CD4-positive, alpha-beta T cell (primary cell): ENCODE data around the gene PTGER1. TPM values are rescaled to one million over a fixed set of nuclear protein-coding genes. Genes with fewer than 3 reads are reported as not detected.

Experiments used
- ATAC-seq: fragments of 200-7000 bp; cut with Tn5 transposase; one replicate; pipeline ENCODE4 v1.10.0; 2022; ENCODE audit warnings: mild to moderate bottlenecking; ENCODE audit not compliant: poor library complexity
- CTCF ChIA-PET: fragments of 350-600 bp; sonication (Branson Sonifier 250); formaldehyde crosslinking; loops from one replicate; lab custom pipeline; 2021; ENCODE audit warnings: antibody characterized with exemption, inconsistent platforms; lab: Charles Lee
- POLR2A ChIA-PET: fragments of 350-600 bp; sonication (Branson Sonifier 250); formaldehyde crosslinking; loops from one replicate; lab custom pipeline; 2021; ENCODE audit warnings: antibody characterized with exemption, inconsistent platforms; lab: Charles Lee
- DNase-seq, 14 experiments: peaks; one replicate each; pipeline ENCODE4 v3.0.0-alpha.2; 2013 to 2020; ENCODE audit warnings: mixed read lengths in 2 of 14
- H3K27ac ChIP-seq, 2 donors: one replicate each; pipeline versions ENCODE4 v1.5.1 to v1.7.0; 2013; ENCODE audit warnings: low read length in 2 of 2, low read depth in 1 of 2, mild to moderate bottlenecking in 1 of 2
- H3K27me3 ChIP-seq, 2 experiments: 1 replicate in 1 of 2; 2 replicates in 1 of 2; pipeline versions ENCODE4 v1.6.1 to v1.7.0; 2013; ENCODE audit warnings: low read length in 2 of 2, control low read depth in 1 of 2, mild to moderate bottlenecking in 1 of 2, moderate library complexity in 1 of 2; ENCODE audit not compliant: insufficient read depth in 2 of 2, control insufficient read depth in 1 of 2
- H3K36me3 ChIP-seq: one replicate; pipeline ENCODE4 v1.6.1; 2013; ENCODE audit warnings: low read length, control low read depth; ENCODE audit not compliant: insufficient read depth
- H3K4me1 ChIP-seq: one replicate; pipeline ENCODE4 v1.6.1; 2013; ENCODE audit warnings: low read length, control low read depth; ENCODE audit not compliant: insufficient read depth
- H3K4me3 ChIP-seq: one replicate; pipeline ENCODE4 v1.5.1; 2013; ENCODE audit warnings: mild to moderate bottlenecking, low read length, moderate library complexity
- H3K9me3 ChIP-seq, 2 experiments: 1 replicate in 1 of 2; 2 replicates in 1 of 2; pipeline versions ENCODE4 v1.6.1 to v1.7.0; 2013; ENCODE audit warnings: low read length in 2 of 2, mild to moderate bottlenecking in 2 of 2, control low read depth in 1 of 2, moderate library complexity in 1 of 2; ENCODE audit not compliant: control insufficient read depth in 1 of 2, insufficient read depth in 1 of 2
- H3K27ac Mint-ChIP-seq: one replicate; pipeline ENCODE4 v1.8.0; 2020; ENCODE audit warnings: mixed read lengths
- H3K27me3 Mint-ChIP-seq: one replicate; pipeline ENCODE4 v1.8.0; 2021; ENCODE audit warnings: mixed read lengths
- H3K36me3 Mint-ChIP-seq: one replicate; pipeline ENCODE4 v1.8.0; 2021; ENCODE audit warnings: low read depth, mixed read lengths
- H3K4me1 Mint-ChIP-seq: one replicate; pipeline ENCODE4 v1.8.0; 2021; ENCODE audit warnings: low read depth, mixed read lengths
- H3K4me3 Mint-ChIP-seq: one replicate; pipeline ENCODE4 v1.8.0; 2020; ENCODE audit warnings: mild to moderate bottlenecking, mixed read lengths
- H3K9me3 Mint-ChIP-seq: one replicate; pipeline ENCODE4 v1.8.0; 2020; ENCODE audit warnings: mixed read lengths
- CTCF ChIP-seq: fragments of 200-600 bp; IDR thresholded peaks from one replicate; pipeline ENCODE4 v1.8.0; 2022; ENCODE audit warnings: antibody characterized with exemption, mild to moderate bottlenecking
- intact Hi-C, 2 experiments: fragments of 100-400 bp; cut with DNase I in 1 of 2; cut with micrococcal nuclease in 1 of 2; formaldehyde crosslinking; loops; one replicate each; pipeline versions ENCODE4 v1.15.1 to v1.9.0; 2023 to 2025; cut with DNase I, micrococcal nuclease
- total RNA-seq, 174 experiments: library from RNA in 2 of 174; stranded (reverse) in 2 of 174; gene quantifications; one replicate each; pipeline ENCODE4 v1.2.3 and lab custom pipeline; 2021 to 2026

PTGER1 gene
- total RNA-seq, 2 experiments from 2014 or later, result not detected

GRCh38 chr19:14494411-14494810 lies 19.3 kb upstream of the PTGER1 start:
- ChIA-PET POLR2A (interaction anchor here (1.0 to 6.0 kb wide), 4 partner anchors 11 to 358 kb away, joined by 6 to 70 read pairs (median 32); partner anchors contain the start of genes ASF1B and DNAJB1), CTCF (no interaction called here)
- Mint-ChIP-seq H3K27me3 (no peaks in the 10 kb centered on the region), H3K4me3 (peak overlapping the region; percentile 91), H3K9me3 (no peaks in the 10 kb centered on the region), H3K27ac (peak overlapping the region; percentile 60), H3K36me3 (peaks cover 34% of the 10 kb centered on the region), H3K4me1 (peaks cover 38% of the 10 kb centered on the region)
- peak overlapping the region; percentile 76 for H3K4me3 ChIP-seq
- peak overlapping the region; percentile 30 to 60 for H3K27ac ChIP-seq
- no peak for TF ChIP-seq CTCF
- ATAC-seq (no peak), DNase-seq (no peak)
- intact Hi-C loops, result loop anchor here in 1 of 2 experiments (1.0 to 10.0 kb wide), 2 partner anchors 36 to 190 kb away; no protein-coding TSS in a partner anchor
- no peaks in the 10 kb centered on the region for H3K9me3 ChIP-seq
- no peaks in the 10 kb centered on the region for H3K27me3 ChIP-seq
- peaks cover 8% of the 10 kb centered on the region for H3K36me3 ChIP-seq
- H3K4me1 ChIP-seq, result peaks cover 30% of the 10 kb centered on the region

- H3K4me3 Mint-ChIP-seq, result peak overlapping the region; percentile 14
- POLR2A ChIA-PET, result no interaction called here
- CTCF ChIA-PET, result interaction anchor here (0.8 to 1.2 kb wide), 2 partner anchors 13 to 64 kb away, joined by 3 read pairs; no protein-coding TSS in a partner anchor
Measured at GRCh38 chr19:14492756-14493337, 17.7 kb upstream of the PTGER1 start.

More at GRCh38 chr19:14492756-14493337, 17.7 kb upstream of the PTGER1 start:
- Histone ChIP-seq H3K27ac (no peak overlapping the region), H3K4me3 (no peak overlapping the region), H3K36me3 (peaks cover 12% of the 10 kb centered on the region), H3K9me3 (no peaks in the 10 kb centered on the region), H3K4me1 (peaks cover 30% of the 10 kb centered on the region), H3K27me3 (no peaks in the 10 kb centered on the region)
- DNase-seq (no peak), ATAC-seq (no peak)
- H3K36me3 Mint-ChIP-seq, result peaks cover 39% of the 10 kb centered on the region
- no peaks in the 10 kb centered on the region for H3K9me3 Mint-ChIP-seq
- H3K27ac Mint-ChIP-seq, result no peak overlapping the region
- intact Hi-C loops, result loop anchor here in 1 of 2 experiments (10.0 kb wide), 1 partner anchor 192 kb away; no protein-coding TSS in a partner anchor
- H3K4me1 Mint-ChIP-seq, result peaks cover 38% of the 10 kb centered on the region
- TF ChIP-seq CTCF, result no peak
- H3K27me3 Mint-ChIP-seq, result no peaks in the 10 kb centered on the region
